AG09319 (cell line): ENCODE results near the gene PDE4B.

Source experiments
- DNase-seq: peaks from one replicate; pipeline ENCODE4 v3.0.0-alpha.2; 2010; ENCODE audit warnings: low read depth; ENCODE audit errors: extremely low read depth
- CTCF ChIP-seq: IDR thresholded peaks from 2 replicates; pipeline ENCODE4 v1.5.1; 2011; ENCODE audit warnings: low read depth, mild to moderate bottlenecking, inconsistent platforms, low read length, moderate library complexity

PDE4B gene

DNA sequence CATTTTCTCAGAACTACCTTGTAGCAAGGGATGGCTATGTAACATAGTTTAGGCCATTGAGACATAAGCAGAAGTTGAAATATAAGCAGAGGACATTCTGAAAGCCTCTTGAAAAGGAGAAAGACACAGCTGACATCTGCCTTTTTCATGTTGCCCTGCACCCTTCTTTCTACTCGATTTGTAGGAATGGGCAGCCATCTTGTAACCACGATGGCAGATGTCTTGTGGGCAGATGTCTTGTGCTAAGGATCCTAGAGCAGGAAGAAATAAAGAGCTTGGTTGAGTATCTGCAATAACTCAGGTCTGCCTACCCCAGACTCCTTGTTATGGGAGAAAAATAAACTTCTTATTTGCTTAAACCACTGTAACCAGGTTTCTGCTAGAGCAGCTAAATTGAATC lies 351.0 kb downstream of the PDE4B start:
- TF ChIP-seq CTCF = no peak
- no peak for DNase-seq

DNA sequence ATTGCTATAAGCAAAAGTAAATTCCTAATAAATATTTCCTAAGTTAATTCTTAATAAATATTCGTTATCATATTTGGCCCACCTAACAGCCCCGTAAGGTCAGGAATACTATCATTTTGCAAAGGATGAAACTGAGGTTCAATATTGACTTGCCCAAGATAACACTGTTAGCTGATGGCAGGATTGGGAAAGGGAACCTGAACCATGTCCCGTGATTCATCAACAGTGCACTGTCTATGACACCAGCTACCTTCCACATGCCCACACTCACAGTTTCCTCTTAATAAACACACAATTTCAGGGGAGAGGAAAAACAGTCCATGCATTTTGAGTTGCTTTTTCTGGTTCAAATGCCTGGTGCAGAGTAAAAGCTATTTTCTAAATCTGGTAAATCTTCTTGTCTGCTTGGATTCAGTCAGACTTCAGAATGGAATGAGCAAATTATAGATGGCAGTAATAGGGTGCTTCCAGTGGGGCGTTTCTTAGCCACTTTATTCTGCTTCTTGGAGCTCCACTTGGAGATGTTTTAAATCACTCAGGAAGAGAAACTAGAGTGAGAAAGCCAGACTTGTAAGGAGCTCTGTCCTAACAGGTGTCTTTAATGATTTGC lies 354.6 kb downstream of the PDE4B start:
- no peak for DNase-seq
- TF ChIP-seq CTCF = no peak

- TF ChIP-seq CTCF = no peak
Measured at GRCh38 chr1:66152034-66152433, 359.3 kb downstream of the PDE4B start.

GRCh38 chr1:66154394-66154793 lies 361.7 kb downstream of the PDE4B start:
- TF ChIP-seq CTCF = no peak
- DNase-seq = no peak

More at GRCh38 chr1:66152034-66152433, 359.3 kb downstream of the PDE4B start:
- no peak for DNase-seq

DNA sequence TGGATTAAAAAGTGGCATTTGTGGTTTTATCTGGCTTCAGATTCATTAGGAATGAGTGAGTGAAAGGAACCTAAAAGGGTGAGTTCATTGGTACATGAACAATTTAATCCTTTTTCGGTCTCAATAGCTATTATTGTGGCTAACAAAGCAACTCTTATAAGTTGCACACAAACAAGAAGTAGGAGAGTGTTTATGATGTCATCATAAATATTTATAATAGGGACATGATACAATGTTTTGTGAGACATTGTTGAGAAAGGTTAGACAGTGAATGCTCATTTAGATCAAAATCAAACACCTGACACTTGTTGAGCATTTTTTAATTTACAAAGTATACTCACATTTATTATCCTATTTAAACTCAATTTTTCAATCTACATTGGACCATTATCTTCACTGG lies 363.4 kb downstream of the PDE4B start:
- no peak for DNase-seq

GRCh38 chr1:66159800-66160199 lies 367.1 kb downstream of the PDE4B start:
- no peak for TF ChIP-seq CTCF
- DNase-seq = no peak

More for the DNA sequence above, 363.4 kb downstream of the PDE4B start:
- no peak for TF ChIP-seq CTCF

DNA sequence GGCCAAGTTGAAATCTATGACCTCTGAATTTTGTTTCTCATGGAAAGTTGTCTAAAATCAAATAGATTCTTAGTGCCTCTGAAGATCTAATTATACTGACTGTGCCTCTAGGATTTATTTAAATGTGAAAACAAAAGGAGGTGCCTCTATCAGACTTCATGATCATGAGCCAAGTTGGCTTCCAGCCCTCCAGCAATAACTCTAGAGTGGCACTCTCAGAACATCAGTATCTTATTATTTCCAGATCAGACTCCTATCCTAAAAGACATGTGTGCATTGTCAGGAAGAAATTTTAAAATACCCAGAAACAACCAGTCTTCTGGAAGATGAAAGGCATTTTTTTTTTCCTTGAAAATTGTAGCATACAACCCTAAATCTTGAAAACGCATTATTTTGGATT lies 368.0 kb downstream of the PDE4B start:
- no peak for DNase-seq
- TF ChIP-seq CTCF = no peak
